Sigmoid colon (tissue), 7 donors: ENCODE measurements around the gene MYL7. TPM values are rescaled to one million over a fixed set of nuclear protein-coding genes. Genes with fewer than 3 reads are reported as not detected.
"Not testable (repeated sequence)": the region's sequence is repeated elsewhere in the genome, so short reads cannot be mapped to it uniquely, and the experiment has no call there.

Experiments
- DNase-seq: peaks from one replicate; pipeline ENCODE4 v3.0.0-alpha.2; 2019
- H3K27ac ChIP-seq, 4 donors: fragments of 200-600 bp; sonication (generic); one replicate each; pipeline ENCODE4 v1.5.1; 2016 to 2019; ENCODE audit warnings: mild to moderate bottlenecking in 1 of 4
- H3K27me3 ChIP-seq, 3 donors: fragments of 200-600 bp; sonication (generic); one replicate each; pipeline ENCODE4 v1.5.1; 2019; ENCODE audit warnings: mild to moderate bottlenecking in 1 of 3
- H3K36me3 ChIP-seq, 4 donors: fragments of 200-600 bp; sonication (generic); one replicate each; pipeline ENCODE4 v1.5.1; 2016 to 2019
- H3K4me1 ChIP-seq, 4 donors: fragments of 200-600 bp; sonication (generic); one replicate each; pipeline ENCODE4 v1.5.1; 2017 to 2019
- H3K4me3 ChIP-seq, 4 donors: fragments of 200-600 bp; sonication (generic); one replicate each; pipeline ENCODE4 v1.5.1; 2017 to 2019; ENCODE audit warnings: mild to moderate bottlenecking in 2 of 4, moderate library complexity in 1 of 4
- H3K9me3 ChIP-seq, 4 donors: fragments of 200-600 bp in 3 of 4; sonication (generic) in 3 of 4; one replicate each; pipeline versions ENCODE4 v1.5.1 to v1.6.1; 2013 to 2019
- EP300 ChIP-seq, 4 donors: sonication (generic); formaldehyde crosslinking; IDR thresholded peaks; one replicate each; pipeline ENCODE4 v1.6.1; 2017; ENCODE audit warnings: antibody characterized with exemption in 4 of 4
- POLR2A ChIP-seq, 2 donors: fragments of 450-650 bp; IDR thresholded peaks; one replicate each; pipeline ENCODE4 v1.6.1; 2016; ENCODE audit warnings: antibody characterized with exemption in 2 of 2, mild to moderate bottlenecking in 2 of 2, moderate library complexity in 2 of 2
- POLR2AphosphoS5 ChIP-seq, 4 donors: sonication (generic); formaldehyde crosslinking; IDR thresholded peaks; one replicate each; pipeline ENCODE4 v1.6.1; 2017; ENCODE audit warnings: antibody characterized with exemption in 4 of 4
- WGBS, 2 donors: extraction: QIAGEN DNeasy Blood & Tissue Kit; methylation state at CpG; one replicate each; pipeline ENCODE4 v1.1.7; 2013; 5-methylcytosine and 5-hydroxymethylcytosine counted together
- intact Hi-C: fragments of 100-400 bp; cut with DNase I; formaldehyde crosslinking; loops from one replicate; pipeline ENCODE4 v1.15.1; 2023
- polyA plus RNA-seq, 3 donors: library from polyadenylated mRNA; stranded (reverse); fragments of 200-250 nt; gene quantifications; one replicate each; pipeline ENCODE4 v1.2.3, GENCODE V29; 2013
- total RNA-seq, 4 donors: library from RNA; depleted of rRNA; stranded (reverse); fragments of >200 nt; gene quantifications; one replicate each; pipeline ENCODE4 v1.1.0, GENCODE V29; 2016
- TF ChIP-seq, protein P1 (sequence below), 4 experiments: fragments of 450-650 bp in 3 of 4; fragments of 200-600 bp in 1 of 4; IDR thresholded peaks; one replicate each; pipeline ENCODE4 v1.5.1; 2016 to 2019; ENCODE audit warnings: antibody characterized with exemption in 4 of 4, mild to moderate bottlenecking in 3 of 4, moderate library complexity in 2 of 4
- donor health status: healthy with polysubstance abuse.
- donor health status: Bipolar disorder and iron deficiency.
- donor health status: healthy.

Gene MYL7
- total and polyA plus RNA-seq, 7 donors = 0.39 to 7.2 TPM; not detected in 5

DNA sequence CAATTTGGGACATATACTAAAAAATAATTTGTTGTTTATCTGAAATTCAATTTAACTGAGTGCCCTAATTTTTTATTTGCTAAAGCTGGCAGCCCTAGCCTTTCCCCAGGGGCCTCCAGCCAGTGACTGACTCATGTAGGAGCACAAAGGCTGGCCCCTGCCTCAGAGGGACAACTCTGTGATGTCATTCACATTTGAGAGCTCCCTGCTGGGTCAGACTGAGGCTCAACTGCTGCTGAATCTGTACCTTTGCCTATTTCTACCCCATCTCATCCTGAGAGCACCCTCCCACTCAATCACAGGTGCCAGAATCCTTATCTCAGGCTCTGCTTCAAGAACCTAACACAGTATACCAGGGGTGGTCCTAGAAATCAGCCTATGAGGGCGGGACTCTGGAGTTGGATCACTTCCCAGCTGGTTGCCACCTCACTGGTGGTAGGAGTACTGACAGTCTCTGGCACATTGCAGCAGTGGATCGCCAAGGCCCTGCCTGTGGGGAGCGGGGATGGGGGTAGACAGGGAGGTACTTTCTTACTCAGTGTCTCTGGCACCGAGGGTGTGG lies 36.5 kb upstream of the MYL7 start:
- Histone ChIP-seq H3K27ac (no peak overlapping the region), H3K4me3 (no peak overlapping the region), H3K4me1 (no peaks in the 10 kb centered on the region), H3K27me3 (no peaks in the 10 kb centered on the region), H3K9me3 (no peaks in the 10 kb centered on the region), H3K36me3 (no peaks in the 10 kb centered on the region)
- TF ChIP-seq POLR2AphosphoS5 (IDR thresholded peaks at IDR 0.05) (no peak), EP300 (IDR thresholded peaks at IDR 0.05) (no peak), POLR2A (IDR thresholded peaks at IDR 0.05) (no peak)
- TF ChIP-seq, protein P1, sequence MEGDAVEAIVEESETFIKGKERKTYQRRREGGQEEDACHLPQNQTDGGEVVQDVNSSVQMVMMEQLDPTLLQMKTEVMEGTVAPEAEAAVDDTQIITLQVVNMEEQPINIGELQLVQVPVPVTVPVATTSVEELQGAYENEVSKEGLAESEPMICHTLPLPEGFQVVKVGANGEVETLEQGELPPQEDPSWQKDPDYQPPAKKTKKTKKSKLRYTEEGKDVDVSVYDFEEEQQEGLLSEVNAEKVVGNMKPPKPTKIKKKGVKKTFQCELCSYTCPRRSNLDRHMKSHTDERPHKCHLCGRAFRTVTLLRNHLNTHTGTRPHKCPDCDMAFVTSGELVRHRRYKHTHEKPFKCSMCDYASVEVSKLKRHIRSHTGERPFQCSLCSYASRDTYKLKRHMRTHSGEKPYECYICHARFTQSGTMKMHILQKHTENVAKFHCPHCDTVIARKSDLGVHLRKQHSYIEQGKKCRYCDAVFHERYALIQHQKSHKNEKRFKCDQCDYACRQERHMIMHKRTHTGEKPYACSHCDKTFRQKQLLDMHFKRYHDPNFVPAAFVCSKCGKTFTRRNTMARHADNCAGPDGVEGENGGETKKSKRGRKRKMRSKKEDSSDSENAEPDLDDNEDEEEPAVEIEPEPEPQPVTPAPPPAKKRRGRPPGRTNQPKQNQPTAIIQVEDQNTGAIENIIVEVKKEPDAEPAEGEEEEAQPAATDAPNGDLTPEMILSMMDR (IDR thresholded peaks at IDR 0.05) = no peak
- DNase-seq = no peak
- WGBS, 2 donors = 73 to 82% methylated on average over 4 of the region's 4 CpGs
- intact Hi-C loops = no loop called here

DNA sequence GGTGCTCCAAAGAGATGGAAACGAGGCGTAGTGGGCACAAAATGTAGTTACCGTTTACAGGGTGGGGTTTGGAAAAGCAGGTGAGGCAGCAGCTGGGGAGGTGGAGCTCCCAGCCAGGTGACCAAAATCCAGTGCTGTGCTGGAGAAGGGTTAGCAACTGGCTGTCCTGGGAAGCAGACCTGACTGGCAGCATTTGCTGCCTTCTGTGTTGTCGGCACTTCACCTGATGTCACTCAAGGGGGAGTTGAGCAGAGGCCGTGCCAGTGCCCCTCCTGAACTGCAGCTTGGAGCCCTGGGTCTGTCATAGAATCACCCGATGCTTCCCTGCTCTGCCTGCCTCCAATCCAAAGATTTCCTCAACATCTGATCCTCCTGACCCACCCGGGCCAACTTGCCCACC lies 35.4 kb upstream of the MYL7 start:
- Histone ChIP-seq H3K4me1 (no peaks in the 10 kb centered on the region), H3K27me3 (no peaks in the 10 kb centered on the region), H3K9me3 (no peaks in the 10 kb centered on the region), H3K36me3 (no peaks in the 10 kb centered on the region), H3K4me3 (no peak overlapping the region), H3K27ac (no peak overlapping the region)
- DNase-seq = no peak
- WGBS, 2 donors = 69 to 71% methylated on average over 7 of the region's 7 CpGs
- intact Hi-C loops = no loop called here
- TF ChIP-seq POLR2AphosphoS5 (IDR thresholded peaks at IDR 0.05) (no peak), EP300 (IDR thresholded peaks at IDR 0.05) (no peak), POLR2A (IDR thresholded peaks at IDR 0.05) (no peak)
- TF ChIP-seq, protein P1 (IDR thresholded peaks at IDR 0.05) = no peak

DNA sequence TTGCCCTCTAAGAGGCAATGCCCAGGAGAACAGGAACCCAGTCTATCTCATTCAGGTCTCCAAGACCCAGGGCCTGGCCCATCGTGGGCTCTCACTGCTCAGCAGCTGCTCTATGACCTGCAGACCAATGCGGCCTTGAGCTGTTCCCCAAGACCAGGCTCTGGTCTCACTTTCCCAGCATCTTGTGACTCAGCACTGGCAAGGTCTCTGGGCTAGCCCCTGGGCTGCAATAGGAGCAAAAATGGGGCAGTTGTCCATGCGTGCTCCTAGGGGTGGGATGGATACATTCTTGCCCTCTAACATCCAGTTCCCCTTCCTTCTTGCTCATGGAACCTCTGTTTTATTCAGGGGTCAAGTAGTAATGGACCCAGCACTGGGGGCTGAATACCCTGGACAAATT lies 34.6 kb upstream of the MYL7 start:
- H3K4me1 ChIP-seq = no peaks in the 10 kb centered on the region
- intact Hi-C loops = no loop called here
- no peaks in the 10 kb centered on the region for H3K9me3 ChIP-seq
- no peaks in the 10 kb centered on the region for H3K27me3 ChIP-seq
- no peaks in the 10 kb centered on the region for H3K36me3 ChIP-seq
- no peak for DNase-seq
- WGBS, 2 donors = 83% methylated on average over 3 of the region's 3 CpGs
- no peak overlapping the region for H3K27ac ChIP-seq
- TF ChIP-seq, protein P1 (IDR thresholded peaks at IDR 0.05) = no peak
- TF ChIP-seq POLR2A (IDR thresholded peaks at IDR 0.05) (no peak), EP300 (IDR thresholded peaks at IDR 0.05) (no peak)
- H3K4me3 ChIP-seq = no peak overlapping the region

- H3K27ac ChIP-seq, H3K36me3 ChIP-seq, H3K9me3 ChIP-seq, intact Hi-C loops, DNase-seq, H3K27me3 ChIP-seq, H3K4me3 ChIP-seq, H3K4me1 ChIP-seq: not testable (repeated sequence)
- WGBS, 2 donors = 50 to 57% methylated on average over 1 of the region's 1 CpG
These were observed 33.5 kb upstream of the MYL7 start for GRCh38 chr7:44174694-44174948.

DNA sequence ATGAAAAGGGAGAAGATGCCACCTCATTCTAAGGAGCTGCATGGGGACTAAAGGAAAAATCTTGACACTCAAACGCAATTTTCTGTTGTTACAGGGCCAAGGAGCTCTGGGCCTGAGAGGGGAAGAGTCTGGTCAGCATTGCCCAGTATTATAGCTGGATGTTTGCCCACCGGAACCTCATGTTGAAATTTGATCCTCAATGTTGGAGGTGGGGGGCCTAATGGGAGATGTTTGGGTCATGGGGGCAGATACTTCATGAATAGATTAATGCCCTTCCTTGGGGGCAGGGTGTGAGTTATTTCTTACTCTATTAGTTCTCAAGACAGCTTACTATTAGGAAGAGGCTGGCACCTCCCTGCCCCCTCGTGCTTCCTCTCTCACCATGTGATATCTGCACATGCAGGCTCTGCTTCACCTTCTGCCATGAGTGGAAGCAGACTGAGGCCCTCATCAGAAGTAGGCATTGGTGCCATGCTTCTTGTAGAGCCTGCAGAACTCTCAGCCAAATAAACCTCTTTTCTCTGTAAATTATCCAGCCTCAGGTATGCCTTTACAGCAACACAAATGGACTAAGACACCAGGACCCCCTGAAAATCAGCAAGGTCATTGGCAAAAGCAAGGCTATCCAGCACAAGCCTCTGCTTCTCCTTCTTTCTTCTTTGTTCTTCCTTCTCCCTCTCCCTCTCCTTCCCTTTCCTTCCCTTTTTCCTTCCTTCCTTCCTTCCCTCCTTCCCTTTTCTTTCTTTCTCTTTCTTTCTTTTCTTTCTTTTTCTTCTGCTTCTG lies 33.0 kb upstream of the MYL7 start:
- Histone ChIP-seq H3K27ac (no peak overlapping the region), H3K9me3 (no peaks in the 10 kb centered on the region), H3K4me1 (no peaks in the 10 kb centered on the region), H3K4me3 (no peak overlapping the region), H3K36me3 (no peaks in the 10 kb centered on the region), H3K27me3 (no peaks in the 10 kb centered on the region)
- TF ChIP-seq POLR2AphosphoS5 (IDR thresholded peaks at IDR 0.05) = no peak
- no peak for TF ChIP-seq EP300 (IDR thresholded peaks at IDR 0.05)
- TF ChIP-seq POLR2A (IDR thresholded peaks at IDR 0.05) = no peak
- TF ChIP-seq, protein P1 (IDR thresholded peaks at IDR 0.05) = no peak
- intact Hi-C loops = no loop called here
- 51 to 64% methylated on average over 3 of the region's 3 CpGs for WGBS, 2 donors
- no peak for DNase-seq
